ENCODE data around the gene PJA1. TPM values are rescaled to one million over a fixed set of nuclear protein-coding genes. Genes with fewer than 3 reads are reported as not detected.

PJA1 gene
- total RNA-seq, 1 donor from 2014 or later: 11.3 TPM

- no peak overlapping the region for H3K27ac Mint-ChIP-seq (ENCODE audit: unreplicated experiment)
- no peak for DNase-seq (ENCODE audit: low spot score)
- no peak overlapping the region for H3K4me3 Mint-ChIP-seq (ENCODE audit: unreplicated experiment)
- TF ChIP-seq, protein P1, sequence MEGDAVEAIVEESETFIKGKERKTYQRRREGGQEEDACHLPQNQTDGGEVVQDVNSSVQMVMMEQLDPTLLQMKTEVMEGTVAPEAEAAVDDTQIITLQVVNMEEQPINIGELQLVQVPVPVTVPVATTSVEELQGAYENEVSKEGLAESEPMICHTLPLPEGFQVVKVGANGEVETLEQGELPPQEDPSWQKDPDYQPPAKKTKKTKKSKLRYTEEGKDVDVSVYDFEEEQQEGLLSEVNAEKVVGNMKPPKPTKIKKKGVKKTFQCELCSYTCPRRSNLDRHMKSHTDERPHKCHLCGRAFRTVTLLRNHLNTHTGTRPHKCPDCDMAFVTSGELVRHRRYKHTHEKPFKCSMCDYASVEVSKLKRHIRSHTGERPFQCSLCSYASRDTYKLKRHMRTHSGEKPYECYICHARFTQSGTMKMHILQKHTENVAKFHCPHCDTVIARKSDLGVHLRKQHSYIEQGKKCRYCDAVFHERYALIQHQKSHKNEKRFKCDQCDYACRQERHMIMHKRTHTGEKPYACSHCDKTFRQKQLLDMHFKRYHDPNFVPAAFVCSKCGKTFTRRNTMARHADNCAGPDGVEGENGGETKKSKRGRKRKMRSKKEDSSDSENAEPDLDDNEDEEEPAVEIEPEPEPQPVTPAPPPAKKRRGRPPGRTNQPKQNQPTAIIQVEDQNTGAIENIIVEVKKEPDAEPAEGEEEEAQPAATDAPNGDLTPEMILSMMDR (IDR thresholded peaks at IDR 0.05; ENCODE audit: unreplicated experiment): no peak
- peaks cover 6% of the 10 kb centered on the region for H3K4me1 Mint-ChIP-seq (ENCODE audit: unreplicated experiment)
- H3K36me3 Mint-ChIP-seq (ENCODE audit: low read depth, unreplicated experiment): peaks cover 3% of the 10 kb centered on the region
- no peaks in the 10 kb centered on the region for H3K9me3 Mint-ChIP-seq (ENCODE audit: unreplicated experiment)
- no peaks in the 10 kb centered on the region for H3K27me3 Mint-ChIP-seq (ENCODE audit: unreplicated experiment)
Observed at GRCh38 chrX:69138512-69138911, 26.7 kb downstream of the PJA1 start.

DNA sequence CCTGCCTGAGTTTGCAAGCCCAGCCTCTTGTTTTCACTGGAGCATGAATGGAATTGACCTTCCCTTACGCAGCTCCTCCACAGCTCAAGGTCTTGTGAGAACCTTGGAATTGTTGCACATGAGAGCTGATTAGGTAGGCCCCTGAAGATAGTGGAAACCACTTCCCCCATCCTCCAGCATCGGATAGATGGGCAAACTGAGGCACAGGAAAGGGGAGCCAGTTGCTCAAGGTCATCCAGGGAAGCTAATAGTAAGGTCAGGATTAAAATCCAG lies 27.2 kb downstream of the PJA1 start:
- no peak overlapping the region for H3K4me3 Mint-ChIP-seq (ENCODE audit: unreplicated experiment)
- H3K4me1 Mint-ChIP-seq (ENCODE audit: unreplicated experiment): peaks cover 6% of the 10 kb centered on the region
- no peak overlapping the region for H3K27ac Mint-ChIP-seq (ENCODE audit: unreplicated experiment)
- TF ChIP-seq, protein P1 (IDR thresholded peaks at IDR 0.05; ENCODE audit: unreplicated experiment): no peak
- H3K9me3 Mint-ChIP-seq (ENCODE audit: unreplicated experiment): no peaks in the 10 kb centered on the region
- DNase-seq (ENCODE audit: low spot score): no peak
- no peaks in the 10 kb centered on the region for H3K27me3 Mint-ChIP-seq (ENCODE audit: unreplicated experiment)
- peaks cover 6% of the 10 kb centered on the region for H3K36me3 Mint-ChIP-seq (ENCODE audit: low read depth, unreplicated experiment)

- TF ChIP-seq, protein P1 (IDR thresholded peaks at IDR 0.05; ENCODE audit: unreplicated experiment): no peak
- peak; percentile 4 for DNase-seq (ENCODE audit: low spot score)
- Mint-ChIP-seq H3K27ac (ENCODE audit: unreplicated experiment) (no peak overlapping the region), H3K4me3 (ENCODE audit: unreplicated experiment) (no peak overlapping the region), H3K36me3 (ENCODE audit: low read depth, unreplicated experiment) (peaks cover 6% of the 10 kb centered on the region), H3K4me1 (ENCODE audit: unreplicated experiment) (peaks cover 6% of the 10 kb centered on the region), H3K9me3 (ENCODE audit: unreplicated experiment) (no peaks in the 10 kb centered on the region), H3K27me3 (ENCODE audit: unreplicated experiment) (no peaks in the 10 kb centered on the region)
Observed at GRCh38 chrX:69137371-69138117, 27.7 kb downstream of the PJA1 start.

- peak; percentile 24 for DNase-seq (ENCODE audit: low spot score)
- Mint-ChIP-seq H3K27me3 (ENCODE audit: unreplicated experiment) (no peaks in the 10 kb centered on the region), H3K27ac (ENCODE audit: unreplicated experiment) (no peak overlapping the region), H3K4me1 (ENCODE audit: unreplicated experiment) (peaks cover 6% of the 10 kb centered on the region), H3K36me3 (ENCODE audit: low read depth, unreplicated experiment) (peaks cover 6% of the 10 kb centered on the region), H3K4me3 (ENCODE audit: unreplicated experiment) (no peak overlapping the region), H3K9me3 (ENCODE audit: unreplicated experiment) (no peaks in the 10 kb centered on the region)
- TF ChIP-seq, protein P1 (IDR thresholded peaks at IDR 0.05; ENCODE audit: unreplicated experiment): no peak
Observed at GRCh38 chrX:69136546-69137331, 28.5 kb downstream of the PJA1 start.

Measured in endothelial cell (in vitro differentiated cells).